Fibroblast of lung (primary cell): Measurements from ENCODE around the gene RNF126.

Source experiments
- CTCF ChIP-seq, 2 donors: IDR thresholded peaks in 1 of 2; conservative IDR thresholded peaks in 1 of 2; 1 replicate in 1 of 2; 2 replicates in 1 of 2; pipeline ENCODE4 v1.5.1; 2011 to 2012; ENCODE audit warnings: low read length in 2 of 2, control low read depth in 1 of 2, inconsistent platforms in 1 of 2, low read depth in 1 of 2, mild to moderate bottlenecking in 1 of 2
- EZH2 ChIP-seq: IDR thresholded peaks from 2 replicates; pipeline ENCODE4 v1.5.1; 2012; ENCODE audit warnings: low read length, control low read depth, mild to moderate bottlenecking; ENCODE audit errors: missing control alignments

GRCh38 chr19:612941-613340 lies 50.1 kb downstream of the RNF126 start:
- no peak for TF ChIP-seq CTCF (conservative IDR thresholded peaks at IDR 0.05 in 1 of 2, IDR thresholded peaks at IDR 0.05 in 1 of 2; ENCODE audit: low read depth in 1 of 2, low read length in 2 of 2)
- no peak for TF ChIP-seq EZH2
